Fibroblast of pulmonary artery (primary cell): ENCODE data around the gene NIPA2.

Experiments
- DNase-seq: peaks from one replicate; pipeline ENCODE4 v3.0.0-alpha.2; 2010; ENCODE audit warnings: low read depth
- H3K4me3 ChIP-seq: replicated peaks from 2 replicates; pipeline ENCODE4 v1.5.1; 2011; ENCODE audit warnings: low read depth, mild to moderate bottlenecking, control low read depth, low read length, moderate library complexity
- TF ChIP-seq, protein P1 (sequence below): IDR thresholded peaks from 2 replicates; pipeline ENCODE4 v1.5.1; 2011; ENCODE audit warnings: mild to moderate bottlenecking, control low read depth, low read length, inconsistent platforms; ENCODE audit errors: missing control alignments

Gene NIPA2

DNA sequence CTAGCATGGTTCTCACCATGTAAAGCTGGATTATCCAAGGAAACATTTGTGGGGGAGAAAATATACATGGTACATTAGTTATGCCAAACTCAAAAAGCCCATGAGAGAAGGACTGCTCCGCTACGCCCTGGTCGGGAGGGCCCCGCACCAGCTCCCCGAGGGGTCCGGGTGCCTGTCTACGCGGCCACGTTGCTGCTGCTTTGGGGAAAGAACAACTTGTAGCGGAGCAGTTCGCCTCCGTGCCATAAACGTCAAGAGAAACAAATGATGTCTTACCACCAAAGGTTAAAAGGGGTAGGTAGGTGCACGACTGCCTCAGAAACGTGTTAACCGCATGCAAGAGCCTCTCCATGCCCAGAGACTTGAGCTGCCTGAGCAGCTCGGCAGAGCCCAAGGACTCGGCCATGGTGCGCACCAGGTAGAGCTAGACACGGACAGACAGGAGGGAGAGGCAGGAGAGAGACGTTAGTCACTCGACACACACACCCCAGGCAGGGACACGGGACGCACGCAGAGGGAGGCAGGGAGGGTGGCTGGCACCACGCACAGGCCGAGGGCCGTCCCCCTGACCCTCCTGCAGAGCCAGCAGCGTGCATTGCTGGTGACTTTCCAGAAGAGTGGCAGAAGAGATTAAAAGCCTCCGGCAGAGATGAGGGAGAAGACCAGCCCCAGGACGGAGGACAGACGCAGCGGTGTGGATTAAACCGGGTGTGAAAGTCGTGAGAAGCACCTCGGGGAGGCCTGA lies 78.3 kb downstream of the NIPA2 start:
- H3K4me3 ChIP-seq: no peak overlapping the region
- DNase-seq: no peak
- TF ChIP-seq, protein P1, sequence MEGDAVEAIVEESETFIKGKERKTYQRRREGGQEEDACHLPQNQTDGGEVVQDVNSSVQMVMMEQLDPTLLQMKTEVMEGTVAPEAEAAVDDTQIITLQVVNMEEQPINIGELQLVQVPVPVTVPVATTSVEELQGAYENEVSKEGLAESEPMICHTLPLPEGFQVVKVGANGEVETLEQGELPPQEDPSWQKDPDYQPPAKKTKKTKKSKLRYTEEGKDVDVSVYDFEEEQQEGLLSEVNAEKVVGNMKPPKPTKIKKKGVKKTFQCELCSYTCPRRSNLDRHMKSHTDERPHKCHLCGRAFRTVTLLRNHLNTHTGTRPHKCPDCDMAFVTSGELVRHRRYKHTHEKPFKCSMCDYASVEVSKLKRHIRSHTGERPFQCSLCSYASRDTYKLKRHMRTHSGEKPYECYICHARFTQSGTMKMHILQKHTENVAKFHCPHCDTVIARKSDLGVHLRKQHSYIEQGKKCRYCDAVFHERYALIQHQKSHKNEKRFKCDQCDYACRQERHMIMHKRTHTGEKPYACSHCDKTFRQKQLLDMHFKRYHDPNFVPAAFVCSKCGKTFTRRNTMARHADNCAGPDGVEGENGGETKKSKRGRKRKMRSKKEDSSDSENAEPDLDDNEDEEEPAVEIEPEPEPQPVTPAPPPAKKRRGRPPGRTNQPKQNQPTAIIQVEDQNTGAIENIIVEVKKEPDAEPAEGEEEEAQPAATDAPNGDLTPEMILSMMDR: no peak

DNA sequence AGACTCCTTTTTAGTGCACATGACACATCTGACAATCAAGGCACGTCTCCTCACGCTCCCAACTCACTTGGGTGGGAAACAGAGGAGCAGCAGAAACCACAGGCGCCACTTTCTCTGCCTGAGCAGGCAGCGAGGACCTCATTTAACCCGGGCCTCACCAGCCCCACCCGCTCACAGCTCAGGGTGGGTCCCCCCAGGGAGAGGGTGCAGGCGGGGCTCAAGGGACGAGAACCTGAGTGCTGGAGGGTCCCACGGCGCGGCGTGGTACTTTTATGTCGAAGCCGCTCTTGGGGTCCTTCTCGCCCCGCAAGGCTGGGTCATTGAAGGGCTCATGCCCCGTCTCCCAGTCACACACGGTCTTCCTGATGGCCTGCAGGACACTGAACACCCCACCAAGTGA lies 79.1 kb downstream of the NIPA2 start:
- DNase-seq: no peak
- no peak overlapping the region for H3K4me3 ChIP-seq

More for the DNA sequence above, 79.1 kb downstream of the NIPA2 start:
- TF ChIP-seq, protein P1: no peak
